GM21447 (cell line): Measurements from ENCODE around the gene PLEKHA7.
"Not testable (repeated sequence)": the region's sequence is repeated elsewhere in the genome, so short reads cannot be mapped to it uniquely, and the experiment has no call there.

Experiments
- ATAC-seq: cut with Tn5 transposase; IDR thresholded peaks from one replicate; pipeline ENCODE4 v1.9.1; 2021; ENCODE audit not compliant: unreplicated experiment

Gene PLEKHA7

DNA sequence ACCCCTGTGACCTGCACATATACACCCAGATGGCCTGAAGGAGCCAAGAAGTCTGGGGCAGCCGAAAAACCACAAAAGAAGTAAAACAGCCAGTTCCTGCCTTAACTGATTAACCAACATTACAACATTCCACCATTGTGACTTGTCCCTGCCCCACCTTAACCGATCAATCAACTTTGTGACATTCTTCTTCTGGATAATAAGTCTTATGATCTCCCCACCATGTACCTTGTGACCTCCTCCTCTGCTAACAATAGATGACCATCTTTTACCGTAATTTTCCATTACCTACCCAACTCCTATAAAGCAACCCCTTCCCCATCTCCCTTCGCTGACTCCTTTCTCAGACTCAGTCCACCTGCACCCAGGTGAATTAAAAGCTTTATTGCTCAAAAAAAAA, 125.2 kb downstream of the PLEKHA7 start:
- not testable (repeated sequence) for ATAC-seq

DNA sequence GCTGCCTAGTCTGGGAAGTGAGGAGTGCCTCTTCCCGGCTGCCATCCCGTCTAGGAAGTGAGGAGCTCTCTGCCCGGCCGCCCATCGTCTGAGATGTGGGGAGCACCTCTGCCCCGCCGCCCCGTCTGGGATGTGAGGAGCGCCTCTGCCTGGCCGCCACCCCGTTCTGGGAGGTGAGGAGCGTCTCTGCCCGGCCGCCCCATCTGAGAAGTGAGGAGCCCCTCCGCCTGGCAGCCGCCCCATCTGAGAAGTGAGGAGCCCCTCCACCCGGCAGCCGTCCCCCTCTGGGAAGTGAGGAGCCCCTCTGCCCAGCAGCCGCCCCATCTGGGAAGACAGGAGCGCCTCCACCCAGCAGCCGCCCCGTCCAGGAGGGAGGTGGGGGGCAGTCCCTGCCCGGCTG, 126.3 kb downstream of the PLEKHA7 start:
- not testable (repeated sequence) for ATAC-seq

DNA sequence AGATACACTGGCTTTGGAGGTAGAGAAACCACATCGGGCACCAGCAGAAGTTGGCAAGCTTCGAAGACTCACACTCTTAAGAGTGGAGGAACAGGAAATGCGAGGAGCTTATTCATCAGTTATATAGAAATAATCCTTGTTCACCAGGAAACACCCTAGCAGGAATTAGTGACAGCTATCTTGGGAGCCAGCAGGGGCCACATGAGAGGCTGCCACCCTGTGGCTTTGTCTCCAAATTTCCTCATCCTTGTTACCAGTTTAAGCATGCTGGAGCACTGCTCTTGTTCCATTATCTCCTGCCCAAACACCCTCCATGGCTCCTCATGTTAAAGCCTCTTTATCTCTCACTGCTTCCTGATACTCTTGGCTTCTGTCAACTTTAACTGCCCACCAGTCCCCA, 131.0 kb downstream of the PLEKHA7 start:
- no peak for ATAC-seq

DNA sequence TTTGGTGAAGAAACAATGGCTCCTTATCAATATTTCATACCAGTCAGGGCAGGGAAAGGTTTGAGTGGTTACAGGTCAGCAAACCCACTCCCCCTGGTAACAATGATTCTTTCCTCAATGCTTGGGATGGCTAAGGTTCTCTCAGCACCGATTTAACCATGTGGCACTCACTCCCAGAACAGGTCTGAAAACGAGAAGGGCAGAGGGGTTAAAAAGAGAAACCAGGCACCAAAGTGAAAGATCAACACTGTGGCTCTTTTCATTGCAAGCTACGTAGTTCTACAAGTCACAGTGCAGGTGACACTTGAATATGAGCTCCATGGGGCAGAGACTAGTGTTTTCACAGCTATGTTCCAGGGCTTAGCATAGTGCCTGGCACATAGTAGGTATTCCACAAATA, 132.4 kb downstream of the PLEKHA7 start:
- ATAC-seq, result no peak

DNA sequence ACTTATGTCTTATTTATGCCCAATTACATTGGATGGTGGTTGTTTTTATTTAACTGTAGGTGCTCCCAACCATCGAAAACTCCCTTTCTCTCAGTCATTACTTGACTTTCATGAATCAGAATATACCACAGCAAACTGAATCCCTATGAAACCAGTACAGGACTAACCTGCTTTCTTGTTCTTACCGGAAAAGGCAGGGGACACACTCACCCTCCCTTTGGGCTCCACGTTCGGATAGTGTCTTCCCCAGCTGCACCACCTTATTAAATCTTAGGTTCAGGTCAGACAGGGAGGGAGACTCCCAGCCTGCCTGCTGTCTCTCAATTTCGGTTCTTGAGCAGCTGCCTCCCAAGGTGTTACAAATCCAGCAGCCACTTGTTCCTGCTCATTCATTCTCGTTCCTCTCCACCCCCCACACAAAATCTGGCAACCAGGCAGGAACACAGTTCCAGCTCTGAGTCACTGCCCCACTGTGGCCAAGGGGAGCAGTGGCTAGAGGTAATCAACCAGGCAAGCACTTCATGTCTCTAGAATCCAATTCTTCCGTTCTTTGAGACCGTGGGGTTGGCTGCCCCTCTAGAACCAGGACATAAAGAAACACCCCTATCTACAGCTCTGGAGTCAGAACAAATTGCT, 133.0 kb downstream of the PLEKHA7 start:
- no peak for ATAC-seq

DNA sequence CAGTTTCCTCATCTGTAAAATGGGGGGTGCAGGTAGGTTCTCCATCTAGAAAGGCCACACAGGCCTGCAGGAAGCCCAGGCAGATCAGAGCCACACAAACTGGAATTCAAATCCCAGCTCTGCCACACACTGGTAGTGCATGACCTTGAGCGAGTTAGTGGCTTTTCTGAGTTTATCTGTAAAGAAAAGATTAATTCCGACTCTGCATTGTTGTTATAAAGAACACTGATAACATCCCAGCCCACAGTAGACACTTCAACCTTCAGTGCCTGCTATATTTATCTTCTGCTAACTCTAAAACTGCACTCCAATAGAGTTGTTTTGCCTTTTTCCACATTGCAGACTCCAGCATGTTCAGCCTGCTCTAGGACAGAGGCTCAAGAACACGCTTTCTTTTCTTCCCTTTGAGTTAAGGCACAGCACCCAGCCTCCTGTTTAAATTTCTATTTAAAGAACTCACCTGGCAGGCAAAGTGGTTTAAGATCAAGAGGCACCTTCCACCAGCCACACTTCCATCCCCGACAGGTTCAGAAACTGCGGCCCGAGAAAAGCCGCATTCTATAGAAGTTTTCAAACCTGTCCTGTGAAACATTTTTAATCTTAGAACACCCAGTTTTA, 133.9 kb downstream of the PLEKHA7 start:
- no peak for ATAC-seq

DNA sequence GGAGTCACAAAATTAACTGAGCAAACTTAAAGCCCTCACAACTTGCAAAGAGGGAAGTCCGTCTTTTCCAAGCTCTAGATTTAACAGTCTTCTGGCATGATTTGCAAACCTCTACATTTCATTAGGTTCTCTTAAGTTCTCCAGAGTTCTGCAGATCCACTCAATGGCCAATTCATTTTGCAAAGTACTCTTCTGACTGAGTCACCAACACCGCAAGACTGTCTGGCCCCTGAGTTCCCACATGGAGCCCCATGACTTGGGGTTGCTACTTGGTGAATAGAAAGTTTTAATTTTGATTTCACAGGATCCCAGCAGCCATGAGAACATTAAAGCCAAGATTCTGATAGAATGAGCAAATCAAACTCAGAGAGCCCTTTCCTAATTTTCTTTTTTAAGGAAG, 134.5 kb downstream of the PLEKHA7 start:
- ATAC-seq, result no peak

DNA sequence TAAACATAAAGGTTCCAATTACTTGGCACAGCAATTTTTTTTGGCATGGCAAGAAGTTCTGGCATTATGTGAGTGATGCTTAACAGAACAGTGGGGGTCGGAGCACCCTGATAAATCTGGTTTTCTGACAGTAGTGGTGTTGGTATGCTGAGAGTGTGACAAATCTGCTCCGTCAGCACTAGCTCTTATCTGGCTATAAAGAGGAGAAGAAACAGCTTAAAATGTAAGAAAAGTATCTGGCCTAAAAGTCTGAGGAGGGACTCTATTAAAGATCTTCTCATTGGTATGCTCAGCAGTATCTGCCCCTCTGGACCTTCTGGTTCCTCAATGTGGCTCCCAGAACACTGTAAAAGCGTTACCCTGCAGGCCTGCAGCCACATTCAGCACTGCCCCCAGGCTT, 137.4 kb downstream of the PLEKHA7 start:
- no peak for ATAC-seq

DNA sequence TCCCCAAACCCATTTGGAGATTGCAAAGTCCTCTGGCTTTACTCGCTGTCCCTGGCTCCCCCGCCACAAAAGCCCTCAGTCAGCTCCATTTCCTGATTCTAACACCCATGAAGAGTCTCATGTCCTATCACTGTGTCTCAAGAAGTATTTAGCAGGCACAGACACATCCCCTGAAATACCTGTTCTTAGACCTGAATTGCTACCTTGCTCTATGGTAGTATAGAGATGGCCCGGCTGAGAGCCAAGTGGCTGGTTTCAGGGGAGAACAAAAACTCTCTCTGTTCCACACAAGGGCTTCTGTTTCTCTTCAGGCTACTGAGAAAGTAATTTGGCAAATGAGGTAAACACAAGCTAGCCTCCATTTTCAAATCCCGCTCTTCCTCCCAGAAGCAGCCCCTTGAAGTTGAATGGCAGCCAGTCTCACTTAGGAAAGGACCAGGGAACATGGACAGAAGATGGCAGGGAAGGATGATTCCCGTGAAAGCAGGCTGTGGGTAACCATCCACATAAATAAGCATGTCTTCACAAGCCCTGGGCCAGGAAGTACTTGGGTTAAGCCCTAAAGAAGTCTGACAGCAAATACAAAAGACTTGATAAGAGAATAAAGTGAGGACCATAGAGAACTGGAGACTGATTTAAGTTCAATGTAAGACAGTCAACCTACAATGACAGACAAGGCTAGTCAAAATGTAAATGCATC, 138.0 kb downstream of the PLEKHA7 start:
- ATAC-seq, result no peak

DNA sequence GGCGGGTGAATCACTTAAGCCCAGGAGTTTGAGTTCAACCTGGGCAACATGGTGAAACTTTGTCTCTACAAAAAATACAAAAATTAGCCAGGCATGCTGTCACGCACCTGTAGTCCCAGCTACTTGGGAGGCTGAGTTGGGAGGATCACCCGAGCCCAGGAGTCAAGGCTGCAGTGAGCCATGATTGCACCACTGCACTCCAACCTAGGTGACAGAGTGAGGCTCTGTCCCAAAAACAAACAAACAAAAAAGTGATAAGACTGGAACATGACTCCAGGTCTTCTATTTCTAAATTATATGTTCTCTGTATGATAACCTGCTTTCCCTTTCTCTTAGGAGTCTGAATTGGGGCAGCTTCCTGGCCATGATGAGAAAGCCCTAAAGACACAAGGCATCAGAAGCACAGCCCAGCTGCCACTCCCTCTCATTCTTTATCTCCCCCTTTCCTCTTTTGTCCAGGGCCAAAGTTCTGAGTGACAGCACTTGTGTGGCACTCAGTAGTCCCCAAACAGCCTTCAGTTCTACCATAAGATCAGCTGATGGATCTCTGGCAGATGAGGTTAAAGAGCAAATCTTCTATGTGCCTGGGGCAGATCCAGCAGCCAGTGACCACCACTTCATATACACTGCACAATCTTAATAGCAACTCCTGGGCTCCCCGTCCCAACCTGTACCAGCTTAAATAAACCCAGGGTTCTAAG, 139.8 kb downstream of the PLEKHA7 start:
- ATAC-seq, result no peak

DNA sequence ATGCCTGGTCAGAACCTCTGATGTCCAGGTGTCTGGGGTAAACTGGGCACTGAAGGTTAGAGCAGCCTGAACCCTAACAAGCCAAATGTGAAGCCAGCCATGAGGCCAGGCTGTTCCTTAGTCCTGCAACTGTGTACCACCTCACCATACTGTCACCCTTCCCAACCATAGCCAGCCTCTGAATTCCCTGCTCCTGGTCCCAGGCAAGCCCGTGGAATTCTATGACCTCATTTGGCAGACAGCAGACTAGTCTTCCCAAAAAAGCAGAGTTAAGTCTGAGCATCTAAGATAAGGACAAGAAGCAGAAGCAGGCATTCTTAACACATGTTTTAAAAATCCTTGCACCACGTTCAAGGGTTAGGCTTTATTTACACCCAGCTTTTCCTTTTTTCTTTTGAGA, 140.9 kb downstream of the PLEKHA7 start:
- ATAC-seq, result no peak

DNA sequence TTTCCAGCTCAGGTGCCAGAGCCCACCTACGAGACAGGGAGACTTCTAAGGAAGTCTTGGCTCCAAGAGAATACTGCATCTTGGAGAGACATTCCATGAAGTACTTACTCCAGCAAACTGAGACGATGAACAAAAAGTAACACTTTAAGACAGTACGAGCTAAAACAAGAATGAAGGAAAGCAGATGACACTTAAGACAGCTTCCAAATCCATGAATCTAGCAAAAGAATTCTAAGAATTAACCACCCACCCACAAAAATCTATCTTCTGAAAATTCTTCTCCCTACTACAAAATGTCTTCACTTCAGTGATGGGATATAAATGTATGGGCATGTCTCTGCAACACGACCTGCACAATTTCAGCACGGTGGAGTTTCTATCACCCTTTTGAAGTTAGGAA, 142.8 kb downstream of the PLEKHA7 start:
- no peak for ATAC-seq

DNA sequence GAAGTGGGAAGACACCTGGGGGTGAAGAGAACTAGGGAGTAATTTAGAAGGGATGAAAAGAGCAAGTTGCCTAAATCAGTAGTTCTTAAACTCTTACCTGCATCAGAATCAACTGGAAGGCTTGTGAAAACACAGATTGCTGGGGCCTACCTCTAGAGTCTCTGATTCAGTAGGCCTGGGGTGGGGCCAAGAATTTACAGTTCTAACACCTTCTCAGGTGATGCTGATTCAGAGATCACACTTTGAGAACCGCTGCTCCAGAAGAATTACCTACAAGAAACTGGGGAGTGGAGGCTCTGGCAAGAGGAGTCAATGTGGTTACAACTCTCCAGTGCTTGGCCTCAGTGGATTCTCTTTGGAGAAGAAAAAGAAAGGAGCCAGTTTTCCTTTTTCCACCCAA, 147.1 kb downstream of the PLEKHA7 start:
- ATAC-seq, result no peak

DNA sequence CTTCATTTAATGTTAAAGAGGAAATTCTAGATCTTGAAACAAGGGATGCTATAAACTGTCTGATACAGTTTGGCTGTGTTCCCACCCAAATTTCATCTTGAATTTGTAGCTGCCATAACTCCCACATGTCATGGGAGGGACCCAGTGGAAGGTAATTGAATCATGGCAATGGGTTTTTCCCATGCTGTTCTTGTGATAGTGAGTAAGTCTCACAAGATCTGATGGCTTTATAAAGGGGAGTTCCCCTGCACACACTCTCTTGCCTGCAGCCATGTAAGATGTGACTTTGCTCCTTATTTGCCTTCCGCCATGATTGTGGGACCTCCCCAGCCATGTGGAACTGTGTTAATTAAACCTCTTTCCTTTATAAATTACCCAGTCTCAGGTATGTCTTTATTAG, 149.8 kb downstream of the PLEKHA7 start:
- ATAC-seq, result not testable (repeated sequence)

DNA sequence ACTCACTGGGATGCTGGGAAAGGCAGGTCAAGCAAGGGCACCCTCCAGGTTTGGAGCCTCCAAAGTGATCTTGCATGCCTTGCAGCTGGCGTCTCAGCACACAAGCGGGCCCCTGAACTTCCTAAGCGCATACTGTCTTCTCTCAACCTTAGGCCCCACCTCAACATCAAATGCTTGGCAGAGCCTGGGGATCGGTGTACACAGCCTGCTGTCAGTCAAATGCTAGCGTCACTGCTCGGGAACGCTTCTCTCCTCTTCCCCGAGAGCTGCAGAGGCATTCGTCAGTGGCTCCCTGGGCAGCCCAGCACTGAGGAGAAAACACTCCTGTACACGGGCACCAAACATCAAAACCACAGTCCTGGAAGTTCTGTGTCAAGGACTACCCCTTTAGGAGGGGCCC, 150.8 kb downstream of the PLEKHA7 start:
- ATAC-seq, result no peak

DNA sequence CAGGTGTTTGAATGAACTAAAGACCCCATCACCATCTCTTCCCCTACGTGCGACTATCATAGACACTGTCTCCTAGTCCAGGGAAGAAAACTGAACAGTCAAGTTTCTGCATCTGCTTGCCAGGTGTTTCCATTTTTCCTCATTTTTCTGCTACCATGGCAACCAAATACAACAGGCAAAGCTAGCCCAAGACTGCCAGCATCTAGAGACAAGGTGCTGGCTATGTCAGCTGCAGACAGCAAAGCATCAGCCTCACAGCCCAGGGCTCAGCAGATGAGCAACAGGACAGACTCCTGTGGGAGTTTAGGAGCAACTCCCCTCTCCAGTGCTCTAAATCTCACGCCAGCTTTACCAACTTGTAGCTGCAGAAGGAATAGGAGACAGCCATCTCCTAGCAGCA, 151.5 kb downstream of the PLEKHA7 start:
- no peak for ATAC-seq

DNA sequence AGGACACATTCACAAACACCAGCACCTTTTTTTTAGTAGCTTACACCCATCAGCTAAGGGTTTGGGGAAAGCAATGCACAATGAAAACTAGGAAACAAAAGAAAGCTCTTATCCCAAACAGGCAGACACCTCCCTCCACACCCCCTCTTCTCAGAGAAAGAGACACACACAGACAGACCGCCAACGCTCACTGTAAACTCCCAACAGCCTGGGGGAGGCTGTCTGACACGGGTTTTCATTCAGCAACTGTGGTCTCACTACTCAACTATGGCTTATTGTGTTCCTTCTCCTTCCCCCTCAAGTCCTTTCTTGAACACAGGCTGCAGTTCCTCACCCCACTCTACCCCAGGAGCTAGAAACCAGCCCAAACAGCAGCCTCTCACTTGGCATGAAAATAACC, 152.4 kb downstream of the PLEKHA7 start:
- no peak for ATAC-seq

DNA sequence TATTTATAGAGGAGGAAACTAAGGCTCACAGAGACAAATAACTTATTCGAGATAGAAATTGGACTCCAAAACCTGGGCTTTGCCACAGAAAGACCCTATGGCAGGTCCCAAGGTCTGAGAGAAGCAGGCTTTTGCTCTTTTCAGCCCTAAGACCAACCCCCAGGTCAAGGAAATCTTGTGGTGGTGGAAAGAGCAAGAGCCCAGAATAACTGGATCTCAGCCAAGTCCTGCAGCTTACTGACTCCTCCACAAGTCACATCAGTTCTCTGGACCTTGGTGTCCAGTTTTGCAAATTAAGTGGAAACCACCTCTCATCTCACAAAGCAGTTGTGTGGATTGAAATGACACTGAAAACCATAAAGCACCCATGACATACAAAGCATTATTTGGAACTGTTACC, 153.6 kb downstream of the PLEKHA7 start:
- ATAC-seq, result no peak

DNA sequence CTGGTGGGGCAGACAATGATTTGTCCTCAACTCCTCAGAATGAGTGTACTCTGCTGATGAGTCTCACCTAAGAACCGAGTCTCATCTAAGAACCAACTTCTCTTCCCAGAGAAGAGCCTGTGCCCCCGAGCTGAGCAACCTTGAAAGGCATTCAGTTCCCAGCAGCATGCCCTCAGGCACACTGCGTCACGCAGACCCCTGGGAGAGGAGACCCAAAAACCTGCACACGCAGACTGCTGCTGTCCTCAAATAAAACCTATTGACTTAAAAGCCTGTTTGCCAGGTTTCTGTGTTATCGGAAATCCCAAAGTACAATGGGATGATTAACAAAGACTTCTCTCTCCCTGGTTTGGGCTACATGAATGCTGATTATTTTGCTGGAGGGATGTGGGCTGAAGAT, 154.6 kb downstream of the PLEKHA7 start:
- no peak for ATAC-seq

DNA sequence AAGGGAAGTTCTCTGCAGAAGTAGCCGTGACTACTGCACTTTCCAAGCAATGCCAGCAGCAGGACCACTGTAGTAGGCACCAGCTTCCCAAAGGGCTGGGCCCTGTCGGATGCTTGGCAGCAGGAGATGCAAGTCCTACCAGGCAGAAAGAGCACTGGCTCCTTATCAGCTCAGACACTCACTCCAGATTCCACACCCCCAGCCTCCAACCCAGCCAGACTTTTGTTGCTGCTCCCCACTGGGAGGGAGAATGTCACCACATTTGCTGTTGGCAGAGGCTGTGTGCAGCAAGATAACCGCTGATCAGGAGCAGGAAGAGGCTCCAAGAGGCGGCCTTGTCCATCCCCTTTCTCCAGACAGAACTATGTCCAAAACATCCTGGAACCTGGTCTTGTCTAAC, 157.0 kb downstream of the PLEKHA7 start:
- no peak for ATAC-seq

DNA sequence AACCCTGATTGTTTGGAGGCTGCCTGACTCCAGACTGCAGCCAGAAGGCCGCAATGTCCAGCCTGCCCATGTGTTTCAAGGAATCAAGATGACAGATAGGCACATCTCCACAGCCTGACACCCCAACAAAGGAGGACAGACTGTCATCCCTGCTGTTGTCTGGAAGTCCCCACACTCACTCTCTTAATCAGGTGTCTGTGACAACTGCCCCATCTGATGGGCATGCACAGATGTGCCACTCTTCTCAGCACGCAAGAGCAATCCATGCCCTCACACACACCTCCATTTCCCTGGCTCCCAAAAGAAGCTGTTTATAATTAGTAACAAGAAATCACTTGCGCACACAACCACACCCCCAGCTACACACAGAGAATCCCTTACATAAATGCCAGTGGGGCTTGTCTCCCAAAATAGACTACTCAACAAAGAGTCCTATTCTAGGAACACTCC, 158.2 kb downstream of the PLEKHA7 start:
- no peak for ATAC-seq

DNA sequence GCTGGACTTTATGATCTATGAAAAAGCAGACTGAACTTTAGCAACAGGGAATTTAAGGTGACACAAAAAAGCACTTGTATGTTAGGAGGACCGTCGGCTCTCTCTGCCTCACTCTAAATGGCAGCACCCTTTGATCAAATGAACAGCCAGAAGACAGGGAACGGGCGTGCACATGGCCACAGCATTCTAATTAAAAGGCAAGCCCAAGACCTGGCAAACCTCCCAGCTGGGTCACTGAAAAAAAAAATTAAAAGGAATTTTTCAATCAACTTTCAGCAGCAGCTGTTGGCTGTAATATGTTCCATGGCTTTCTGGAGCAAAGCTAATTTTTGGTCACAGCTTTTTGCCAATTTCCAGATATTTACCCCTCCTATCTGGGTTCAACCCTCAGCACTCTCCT, 159.2 kb downstream of the PLEKHA7 start:
- no peak for ATAC-seq
